Activated CD8-positive, alpha-beta memory T cell treated with anti-CD3 and anti-CD28 coated beads, Interleukin-2, amount 10 ng/mL, durations not matched to agents 7 days and 5 days (primary cell): ENCODE measurements around the gene TMEM120A. TPM values are rescaled to one million over a fixed set of nuclear protein-coding genes. Genes with fewer than 3 reads are reported as not detected.

ENCODE experiments used
- ATAC-seq: fragments of 150-1000 bp; cut with Tn5 transposase; one replicate; pipeline ENCODE4 v1.10.0; 2021; ENCODE audit warnings: moderate library complexity
- CTCF ChIA-PET: fragments of 350-600 bp; sonication (Branson Sonifier 250); formaldehyde crosslinking; loops from one replicate; lab custom pipeline; 2021; ENCODE audit warnings: antibody characterized with exemption; lab: Charles Lee
- DNase-seq: peaks from one replicate; pipeline ENCODE4 v3.0.0-alpha.2; 2020
- H3K27ac Mint-ChIP-seq: one replicate; pipeline ENCODE4 v1.8.0; 2021; ENCODE audit warnings: mild to moderate bottlenecking, mixed read lengths
- H3K27me3 Mint-ChIP-seq: one replicate; pipeline ENCODE4 v1.8.0; 2021; ENCODE audit warnings: mixed read lengths
- H3K36me3 Mint-ChIP-seq: one replicate; pipeline ENCODE4 v1.8.0; 2021; ENCODE audit warnings: mild to moderate bottlenecking, mixed read lengths
- H3K4me1 Mint-ChIP-seq: one replicate; pipeline ENCODE4 v1.8.0; 2021; ENCODE audit warnings: mixed read lengths
- H3K4me3 Mint-ChIP-seq: one replicate; pipeline ENCODE4 v1.8.0; 2021; ENCODE audit warnings: mild to moderate bottlenecking, moderate library complexity, mixed read lengths
- H3K9me3 Mint-ChIP-seq: one replicate; pipeline ENCODE4 v1.8.0; 2022; ENCODE audit warnings: low read depth, mixed read lengths
- total RNA-seq, 2 experiments: library from RNA; stranded (reverse); gene quantifications; one replicate each; pipeline ENCODE4 v1.2.3, GENCODE V29; 2021

Gene TMEM120A
- total RNA-seq, 2 experiments from 2014 or later: 25.4 to 27.0 TPM

DNA sequence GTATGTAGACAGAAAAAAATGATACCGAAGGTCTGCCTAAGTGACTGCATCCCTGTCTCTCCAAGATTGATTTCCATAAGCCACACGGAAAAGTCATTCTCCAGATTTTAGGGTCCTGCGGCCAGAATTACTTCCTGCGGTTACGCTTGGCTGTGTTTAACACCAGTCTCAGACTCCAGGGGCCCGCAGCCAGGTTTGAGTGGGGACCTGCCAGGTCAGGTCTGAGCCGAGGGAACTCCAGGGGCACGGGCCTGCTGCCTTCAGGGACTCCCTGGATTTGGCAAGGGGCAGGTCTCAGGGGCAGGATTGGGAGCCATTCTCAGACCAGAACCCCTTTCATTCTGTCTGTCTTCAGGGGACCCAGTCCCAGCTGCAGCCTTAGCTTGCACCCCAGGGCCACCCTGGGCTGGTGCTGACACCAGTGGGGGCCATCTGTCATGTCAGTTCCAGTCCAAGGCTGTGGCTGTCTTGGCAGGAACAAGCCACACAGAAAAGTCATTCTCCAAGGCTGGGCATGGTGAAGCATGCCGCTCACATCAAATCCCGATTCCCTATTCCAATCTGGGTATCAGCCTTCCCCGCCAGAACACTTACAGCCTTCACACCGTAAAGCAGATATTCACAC, 39.0 kb downstream of the TMEM120A start:
- ATAC-seq (no peak), DNase-seq (no peak)
- no peak overlapping the region for H3K27ac Mint-ChIP-seq
- no peaks in the 10 kb centered on the region for H3K27me3 Mint-ChIP-seq
- H3K9me3 Mint-ChIP-seq: no peaks in the 10 kb centered on the region
- H3K4me1 Mint-ChIP-seq: no peaks in the 10 kb centered on the region
- peaks cover 3% of the 10 kb centered on the region for H3K36me3 Mint-ChIP-seq
- no peak overlapping the region for H3K4me3 Mint-ChIP-seq
- CTCF ChIA-PET: no interaction called here

DNA sequence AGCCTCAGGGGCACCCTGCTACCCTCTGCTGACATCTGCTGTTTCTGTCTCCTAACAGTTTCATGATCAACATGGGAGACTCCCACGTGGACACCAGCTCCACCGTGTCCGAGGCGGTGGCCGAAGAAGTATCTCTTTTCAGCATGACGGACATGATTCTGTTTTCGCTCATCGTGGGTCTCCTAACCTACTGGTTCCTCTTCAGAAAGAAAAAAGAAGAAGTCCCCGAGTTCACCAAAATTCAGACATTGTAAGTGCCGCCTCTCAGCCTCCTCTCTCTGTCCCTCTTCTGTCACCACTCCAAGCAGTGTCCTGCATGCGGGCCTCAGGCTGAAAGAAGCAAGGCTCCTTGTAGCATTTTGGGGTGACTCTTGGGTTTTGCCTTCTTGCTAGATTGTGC, 40.5 kb downstream of the TMEM120A start:
- no peak for DNase-seq
- H3K4me3 Mint-ChIP-seq: no peak overlapping the region
- no peaks in the 10 kb centered on the region for H3K4me1 Mint-ChIP-seq
- H3K9me3 Mint-ChIP-seq: no peaks in the 10 kb centered on the region
- peaks cover 3% of the 10 kb centered on the region for H3K36me3 Mint-ChIP-seq
- H3K27me3 Mint-ChIP-seq: no peaks in the 10 kb centered on the region
- CTCF ChIA-PET: no interaction called here
- H3K27ac Mint-ChIP-seq: no peak overlapping the region
- ATAC-seq: no peak

DNA sequence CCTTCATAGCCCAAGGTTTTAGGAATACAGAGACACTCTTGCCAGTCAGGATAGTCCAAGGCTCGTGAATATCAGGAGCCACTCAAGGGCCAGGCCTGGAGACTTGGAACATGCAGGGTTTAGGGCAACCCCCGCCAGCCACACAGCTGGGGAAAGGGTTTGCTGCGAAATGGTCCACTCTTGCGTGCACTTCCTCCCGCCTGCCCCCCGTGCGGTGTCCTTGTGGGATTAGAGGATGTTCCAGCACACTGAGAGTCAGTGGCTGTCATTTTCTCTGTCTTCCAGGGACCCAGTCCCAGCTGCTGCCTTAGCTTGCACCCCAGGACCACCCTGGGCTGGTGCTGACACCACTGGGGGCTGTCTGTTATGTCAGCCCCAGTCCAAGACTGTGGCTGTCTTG, 41.0 kb downstream of the TMEM120A start:
- CTCF ChIA-PET: no interaction called here
- no peak overlapping the region for H3K27ac Mint-ChIP-seq
- no peaks in the 10 kb centered on the region for H3K4me1 Mint-ChIP-seq
- H3K36me3 Mint-ChIP-seq: peaks cover 3% of the 10 kb centered on the region
- no peak for ATAC-seq
- H3K4me3 Mint-ChIP-seq: no peak overlapping the region
- H3K9me3 Mint-ChIP-seq: no peaks in the 10 kb centered on the region
- no peaks in the 10 kb centered on the region for H3K27me3 Mint-ChIP-seq
- DNase-seq: no peak

DNA sequence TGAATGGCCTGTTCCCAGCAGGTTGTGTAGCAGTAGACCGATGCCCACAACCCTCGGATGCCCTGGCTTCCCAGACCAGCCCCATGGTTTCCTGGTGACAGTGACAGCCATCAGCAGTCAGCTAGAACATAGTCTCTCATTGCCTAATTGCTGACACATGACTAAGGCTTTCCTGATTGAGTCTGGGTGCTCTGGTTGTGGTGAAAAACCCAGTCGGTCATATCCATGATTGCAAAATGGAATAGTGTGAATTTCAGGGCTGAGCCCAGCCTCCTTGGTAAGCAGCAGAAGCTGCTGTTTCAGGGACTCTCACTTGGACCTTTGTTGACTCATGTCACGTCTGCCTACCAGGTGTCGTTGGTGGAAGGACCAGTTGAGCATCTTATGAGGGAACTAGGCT, 42.9 kb downstream of the TMEM120A start:
- no peaks in the 10 kb centered on the region for H3K9me3 Mint-ChIP-seq
- CTCF ChIA-PET: no interaction called here
- no peaks in the 10 kb centered on the region for H3K36me3 Mint-ChIP-seq
- H3K4me1 Mint-ChIP-seq: no peaks in the 10 kb centered on the region
- H3K27ac Mint-ChIP-seq: no peak overlapping the region
- ATAC-seq: no peak
- no peak overlapping the region for H3K4me3 Mint-ChIP-seq
- DNase-seq: no peak
- H3K27me3 Mint-ChIP-seq: no peaks in the 10 kb centered on the region

DNA sequence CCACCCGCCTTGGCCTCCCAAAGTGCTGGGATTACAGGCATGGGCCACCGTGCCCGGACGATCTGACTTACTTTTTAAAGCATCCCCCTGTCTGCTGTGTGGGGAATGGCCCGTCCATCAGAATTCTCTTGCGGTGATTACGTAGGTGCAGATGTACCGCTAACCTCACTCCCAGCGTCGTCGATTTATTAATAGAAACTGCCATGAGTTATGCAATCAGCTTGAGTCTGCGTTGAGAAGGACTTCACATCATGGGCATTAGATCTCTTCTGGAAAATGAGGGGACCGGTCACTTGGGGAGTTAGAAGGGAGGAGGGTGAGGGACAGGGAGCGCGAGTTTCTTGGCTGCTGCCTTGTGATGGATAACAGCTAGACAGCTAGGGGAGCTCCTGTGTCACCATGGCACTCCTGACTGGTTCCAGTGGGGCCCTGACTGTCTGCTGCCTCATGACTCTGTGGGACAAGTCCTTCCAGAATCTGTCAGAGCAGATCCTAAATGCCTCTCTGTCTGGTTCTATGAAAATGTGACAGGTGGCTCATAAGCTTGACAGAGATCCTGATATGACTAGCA, 44.2 kb downstream of the TMEM120A start:
- H3K36me3 Mint-ChIP-seq: no peaks in the 10 kb centered on the region
- DNase-seq (no peak), ATAC-seq (no peak)
- peaks cover 10% of the 10 kb centered on the region for H3K4me1 Mint-ChIP-seq
- no peak overlapping the region for H3K4me3 Mint-ChIP-seq
- CTCF ChIA-PET: interaction anchor here (0.7 kb wide), 1 partner anchor 23 kb away, joined by 4 read pairs; no protein-coding TSS in a partner anchor
- no peak overlapping the region for H3K27ac Mint-ChIP-seq
- no peaks in the 10 kb centered on the region for H3K9me3 Mint-ChIP-seq
- H3K27me3 Mint-ChIP-seq: no peaks in the 10 kb centered on the region

DNA sequence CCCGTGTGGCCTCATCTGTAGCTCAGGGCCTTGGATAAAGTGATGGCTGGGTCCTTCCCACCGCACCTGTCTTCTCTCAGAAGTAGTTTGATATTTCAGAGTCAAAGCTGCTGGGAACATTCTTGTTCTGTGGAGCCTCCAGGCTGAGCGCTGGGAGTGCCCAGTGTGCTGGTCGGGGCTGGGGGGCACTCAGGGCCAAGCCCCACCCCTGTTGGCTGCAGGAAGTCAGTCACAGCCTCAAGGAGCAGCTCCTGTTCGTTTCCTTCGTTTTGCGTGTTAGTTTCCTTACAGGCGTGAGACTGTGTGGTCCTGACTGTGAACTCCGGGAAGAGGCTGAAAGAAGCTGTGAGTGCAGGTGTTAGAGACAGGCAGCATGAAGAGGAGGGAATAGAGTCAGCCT, 46.2 kb downstream of the TMEM120A start:
- H3K27me3 Mint-ChIP-seq: no peaks in the 10 kb centered on the region
- peaks cover 17% of the 10 kb centered on the region for H3K4me1 Mint-ChIP-seq
- no peaks in the 10 kb centered on the region for H3K9me3 Mint-ChIP-seq
- DNase-seq: no peak
- H3K36me3 Mint-ChIP-seq: no peaks in the 10 kb centered on the region
- no peak for ATAC-seq
- no peak overlapping the region for H3K4me3 Mint-ChIP-seq
- CTCF ChIA-PET: no interaction called here
- no peak overlapping the region for H3K27ac Mint-ChIP-seq

DNA sequence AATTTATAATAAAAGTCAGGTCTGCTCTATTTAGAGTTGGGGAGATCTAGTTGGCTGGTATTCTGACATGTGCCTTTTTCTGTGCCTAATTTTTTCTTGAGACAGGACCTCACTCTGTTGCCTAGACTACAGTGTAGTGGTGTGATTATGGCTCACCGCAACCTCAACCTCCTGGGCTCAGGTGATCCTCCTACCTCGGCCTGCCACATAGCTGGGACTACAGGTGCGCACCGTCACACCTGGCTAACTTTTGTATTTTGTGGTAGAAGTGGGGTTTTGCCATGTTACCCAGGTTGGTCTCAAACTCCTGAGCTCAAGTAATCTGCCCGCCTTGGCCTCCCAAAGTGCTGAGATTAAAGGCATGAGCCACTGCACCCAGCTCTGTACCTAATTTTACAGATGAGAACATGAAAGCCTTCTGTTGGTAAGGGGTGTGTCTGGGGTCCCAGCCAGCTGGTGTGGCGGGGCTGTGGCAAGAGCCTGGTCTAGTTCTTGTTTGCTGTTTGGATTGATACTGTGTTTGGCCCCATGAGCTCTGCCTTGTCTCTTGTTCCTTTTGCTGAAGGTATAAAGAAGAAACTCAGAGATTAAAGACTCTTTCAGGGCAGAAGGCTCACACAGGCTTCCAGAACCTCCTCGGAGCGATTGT, 48.1 kb downstream of the TMEM120A start:
- Mint-ChIP-seq H3K4me1 (peaks cover 17% of the 10 kb centered on the region), H3K36me3 (no peaks in the 10 kb centered on the region), H3K9me3 (no peaks in the 10 kb centered on the region), H3K27ac (no peak overlapping the region), H3K27me3 (no peaks in the 10 kb centered on the region), H3K4me3 (no peak overlapping the region)
- CTCF ChIA-PET: no interaction called here
- no peak for DNase-seq
- ATAC-seq: no peak

DNA sequence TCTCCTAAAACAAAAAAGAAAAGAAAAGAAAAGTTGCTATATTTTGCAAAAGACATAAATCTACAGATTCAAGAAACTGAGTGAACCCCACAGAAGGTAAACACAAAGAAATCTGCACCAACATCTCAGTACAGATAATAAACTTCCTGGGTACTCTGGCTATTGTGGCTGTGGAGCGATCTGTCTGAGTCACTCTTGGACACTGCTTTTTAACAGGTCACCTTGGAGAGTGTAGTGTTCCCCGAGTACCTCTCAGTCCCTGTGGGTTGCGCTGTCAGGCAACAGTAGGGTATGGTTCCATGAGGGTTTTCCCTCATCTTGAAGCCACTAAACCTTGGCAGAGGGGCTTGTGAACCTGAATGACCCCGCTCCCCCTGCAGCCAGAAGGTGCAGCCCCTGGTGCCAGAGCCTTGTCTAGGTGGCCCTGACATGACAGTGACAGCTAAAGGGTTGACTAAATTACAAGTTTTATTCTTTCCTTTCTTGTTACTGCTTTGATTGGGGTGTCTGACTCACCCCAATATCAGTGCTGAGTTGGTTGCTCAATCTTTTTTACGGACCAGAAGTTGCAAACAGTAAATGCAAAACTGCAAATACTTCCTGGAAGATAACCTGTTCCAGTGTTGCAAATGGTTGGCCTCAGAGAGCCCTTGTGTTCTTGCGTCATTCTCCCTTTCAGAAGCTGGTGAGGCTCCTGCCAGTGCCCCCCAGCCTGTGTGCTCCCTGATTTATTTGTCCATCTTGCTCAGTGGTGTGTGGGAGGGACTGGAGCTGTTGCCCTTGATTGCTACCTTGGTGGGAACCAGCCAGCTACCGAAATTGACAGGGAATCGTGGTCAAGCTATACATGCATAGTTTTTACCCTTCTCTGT, 48.9 kb downstream of the TMEM120A start:
- peak; percentile 45 for ATAC-seq
- no peak for DNase-seq
- no peaks in the 10 kb centered on the region for H3K9me3 Mint-ChIP-seq
- no peaks in the 10 kb centered on the region for H3K27me3 Mint-ChIP-seq
- CTCF ChIA-PET: no interaction called here
- no peak overlapping the region for H3K27ac Mint-ChIP-seq
- no peak overlapping the region for H3K4me3 Mint-ChIP-seq
- no peaks in the 10 kb centered on the region for H3K36me3 Mint-ChIP-seq
- H3K4me1 Mint-ChIP-seq: peaks cover 17% of the 10 kb centered on the region

DNA sequence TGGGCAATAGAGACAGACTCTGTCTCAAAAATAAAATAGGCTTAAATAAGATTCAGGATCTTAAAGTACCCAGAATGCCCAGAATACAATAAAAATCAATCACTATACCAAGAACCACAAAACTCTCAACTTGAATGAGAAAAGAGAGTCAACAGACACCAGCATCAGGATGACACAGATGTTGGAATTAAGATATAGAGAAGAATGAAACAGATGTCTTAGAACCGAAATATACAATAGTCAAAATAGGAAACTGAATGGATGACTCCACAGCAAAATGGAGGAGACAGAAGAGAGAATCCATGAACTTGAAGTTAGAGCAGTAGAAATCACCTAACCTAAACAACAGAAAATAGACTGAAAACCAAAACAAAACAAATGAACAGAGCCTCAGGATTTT, 49.9 kb downstream of the TMEM120A start:
- no peaks in the 10 kb centered on the region for H3K9me3 Mint-ChIP-seq
- no peak overlapping the region for H3K4me3 Mint-ChIP-seq
- DNase-seq: no peak
- no peak for ATAC-seq
- no peak overlapping the region for H3K27ac Mint-ChIP-seq
- H3K27me3 Mint-ChIP-seq: no peaks in the 10 kb centered on the region
- H3K4me1 Mint-ChIP-seq: peaks cover 17% of the 10 kb centered on the region
- H3K36me3 Mint-ChIP-seq: no peaks in the 10 kb centered on the region
- CTCF ChIA-PET: no interaction called here

DNA sequence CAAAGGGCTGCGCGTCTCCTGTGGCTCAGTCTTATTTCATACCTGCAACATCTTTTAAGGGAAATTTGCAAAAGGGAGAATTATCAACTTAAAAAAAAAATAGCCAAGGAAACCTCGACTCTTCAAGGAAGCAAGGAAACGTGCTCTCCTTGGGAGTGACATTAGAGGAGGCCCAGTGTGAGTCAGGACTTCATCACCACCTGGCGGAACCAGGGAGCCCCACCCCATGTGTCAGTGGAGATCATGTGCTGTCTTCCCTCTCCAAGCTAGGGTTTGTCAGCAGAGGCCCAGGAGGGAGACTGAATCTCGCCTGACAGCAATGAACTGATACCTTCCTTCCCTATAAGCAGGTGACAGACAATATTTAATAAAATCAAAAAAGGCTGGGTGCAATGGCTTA, 50.5 kb downstream of the TMEM120A start:
- Mint-ChIP-seq H3K27ac (no peak overlapping the region), H3K36me3 (no peaks in the 10 kb centered on the region), H3K27me3 (no peaks in the 10 kb centered on the region), H3K4me3 (no peak overlapping the region), H3K9me3 (no peaks in the 10 kb centered on the region), H3K4me1 (peaks cover 17% of the 10 kb centered on the region)
- CTCF ChIA-PET: no interaction called here
- no peak for ATAC-seq
- DNase-seq: no peak

DNA sequence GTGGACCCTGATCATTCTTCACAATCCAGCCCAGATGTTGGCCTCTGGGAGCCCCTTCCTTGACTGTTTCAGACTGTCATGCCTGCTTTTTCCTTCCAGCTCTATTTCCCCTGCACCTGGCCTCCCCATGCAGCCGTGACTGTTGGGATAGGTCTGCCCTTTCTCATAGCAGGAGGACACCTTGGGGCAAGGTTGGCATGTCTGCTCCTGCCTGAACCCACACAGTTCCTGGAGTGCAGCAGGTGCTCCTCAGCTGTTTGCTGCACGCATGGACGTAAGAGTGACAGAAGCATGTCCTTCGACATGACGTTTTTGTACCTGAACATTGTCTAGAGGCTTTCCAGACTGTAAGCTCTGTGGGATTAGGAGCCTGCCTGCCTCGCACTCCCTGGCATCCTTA, 55.5 kb downstream of the TMEM120A start:
- CTCF ChIA-PET: no interaction called here
- DNase-seq (no peak), ATAC-seq (no peak)
- Mint-ChIP-seq H3K9me3 (no peaks in the 10 kb centered on the region), H3K4me1 (no peaks in the 10 kb centered on the region), H3K4me3 (no peak overlapping the region), H3K27ac (no peak overlapping the region), H3K36me3 (no peaks in the 10 kb centered on the region), H3K27me3 (no peaks in the 10 kb centered on the region)

DNA sequence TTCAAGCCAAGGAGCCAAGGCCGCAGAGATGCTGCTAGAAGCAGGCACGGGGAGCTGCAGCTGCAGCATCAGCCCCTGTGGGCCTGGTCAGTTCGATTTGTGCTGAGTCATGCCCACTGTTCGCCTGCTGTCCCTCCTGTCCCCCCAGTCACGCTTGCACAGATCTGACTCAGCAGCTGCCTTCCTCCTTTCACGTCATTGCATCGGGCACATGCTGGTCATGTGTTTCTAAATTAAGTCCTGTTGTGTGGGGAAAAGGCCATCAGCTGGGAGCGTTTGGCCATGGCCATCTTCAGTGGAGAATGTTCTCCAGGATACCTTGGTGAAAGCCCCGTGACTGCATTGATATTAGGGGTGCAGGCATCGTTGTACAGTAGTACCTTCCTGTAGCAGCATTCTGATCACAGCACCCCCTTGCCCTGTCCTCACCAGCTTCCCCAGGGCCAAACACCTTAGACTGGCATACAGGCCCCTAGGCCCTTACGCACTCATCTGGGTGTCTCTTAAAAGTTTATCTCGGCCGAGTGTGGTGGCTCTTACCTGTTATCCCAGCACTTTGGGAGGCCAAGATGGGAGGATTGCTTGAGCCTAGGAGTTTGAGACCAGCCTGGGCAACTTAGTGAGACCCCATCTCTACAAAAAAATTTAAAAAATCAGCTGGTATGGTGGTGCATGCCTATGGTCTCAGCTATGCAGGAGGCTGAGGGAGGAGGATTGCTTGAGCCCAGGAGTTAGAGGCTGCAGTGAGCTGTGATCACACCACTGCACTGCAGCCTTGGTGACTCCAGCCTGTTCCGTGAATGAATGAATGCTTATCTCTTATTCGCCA, 56.2 kb downstream of the TMEM120A start:
- DNase-seq: no peak
- H3K4me1 Mint-ChIP-seq: no peaks in the 10 kb centered on the region
- H3K27ac Mint-ChIP-seq: no peak overlapping the region
- no peaks in the 10 kb centered on the region for H3K27me3 Mint-ChIP-seq
- no peak for ATAC-seq
- H3K4me3 Mint-ChIP-seq: no peak overlapping the region
- H3K36me3 Mint-ChIP-seq: no peaks in the 10 kb centered on the region
- CTCF ChIA-PET: no interaction called here
- no peaks in the 10 kb centered on the region for H3K9me3 Mint-ChIP-seq
